Ovary (tissue), 3 donors: Measurements from ENCODE around the gene STXBP2.

Experiments
- POLR2A ChIP-seq: fragments of 450-650 bp; IDR thresholded peaks from one replicate; pipeline ENCODE4 v1.6.1; 2017; ENCODE audit warnings: antibody characterized with exemption, mild to moderate bottlenecking, moderate library complexity
- TF ChIP-seq, protein P1 (sequence below), 3 donors: fragments of 450-650 bp in 2 of 3; fragments of 200-600 bp in 1 of 3; IDR thresholded peaks; one replicate each; pipeline versions ENCODE4 v1.5.1 to v1.8.0; 2016 to 2022; ENCODE audit warnings: antibody characterized with exemption in 3 of 3, mild to moderate bottlenecking in 1 of 3
- donor health status: DM: no; HTN: no; CAD: no.

DNA sequence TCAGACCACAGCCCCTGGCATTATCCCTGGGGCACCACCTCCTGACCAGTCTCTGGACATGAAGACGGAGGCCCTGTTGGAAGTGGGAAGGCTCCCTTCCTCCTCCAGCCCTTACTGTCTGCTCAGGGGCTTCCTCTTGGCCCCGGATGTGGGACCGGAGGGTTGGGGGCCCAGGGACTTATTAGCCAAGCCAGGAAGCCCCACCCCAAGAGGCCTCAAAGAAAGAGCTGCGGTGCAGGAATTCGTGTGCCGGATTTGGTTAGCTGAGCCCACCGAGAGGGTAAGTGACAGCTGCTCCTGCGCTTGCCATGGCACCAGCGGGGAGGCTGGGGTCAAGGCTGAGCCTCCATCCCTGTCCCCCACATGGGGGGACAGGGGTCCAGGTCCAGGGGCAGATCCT lies 31.9 kb downstream of the STXBP2 start, which contains the start of gene RETN:
- TF ChIP-seq, protein P1, sequence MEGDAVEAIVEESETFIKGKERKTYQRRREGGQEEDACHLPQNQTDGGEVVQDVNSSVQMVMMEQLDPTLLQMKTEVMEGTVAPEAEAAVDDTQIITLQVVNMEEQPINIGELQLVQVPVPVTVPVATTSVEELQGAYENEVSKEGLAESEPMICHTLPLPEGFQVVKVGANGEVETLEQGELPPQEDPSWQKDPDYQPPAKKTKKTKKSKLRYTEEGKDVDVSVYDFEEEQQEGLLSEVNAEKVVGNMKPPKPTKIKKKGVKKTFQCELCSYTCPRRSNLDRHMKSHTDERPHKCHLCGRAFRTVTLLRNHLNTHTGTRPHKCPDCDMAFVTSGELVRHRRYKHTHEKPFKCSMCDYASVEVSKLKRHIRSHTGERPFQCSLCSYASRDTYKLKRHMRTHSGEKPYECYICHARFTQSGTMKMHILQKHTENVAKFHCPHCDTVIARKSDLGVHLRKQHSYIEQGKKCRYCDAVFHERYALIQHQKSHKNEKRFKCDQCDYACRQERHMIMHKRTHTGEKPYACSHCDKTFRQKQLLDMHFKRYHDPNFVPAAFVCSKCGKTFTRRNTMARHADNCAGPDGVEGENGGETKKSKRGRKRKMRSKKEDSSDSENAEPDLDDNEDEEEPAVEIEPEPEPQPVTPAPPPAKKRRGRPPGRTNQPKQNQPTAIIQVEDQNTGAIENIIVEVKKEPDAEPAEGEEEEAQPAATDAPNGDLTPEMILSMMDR (IDR thresholded peaks at IDR 0.05): no peak
- no peak for TF ChIP-seq POLR2A
